ENCODE data around the gene CD70.

DNA sequence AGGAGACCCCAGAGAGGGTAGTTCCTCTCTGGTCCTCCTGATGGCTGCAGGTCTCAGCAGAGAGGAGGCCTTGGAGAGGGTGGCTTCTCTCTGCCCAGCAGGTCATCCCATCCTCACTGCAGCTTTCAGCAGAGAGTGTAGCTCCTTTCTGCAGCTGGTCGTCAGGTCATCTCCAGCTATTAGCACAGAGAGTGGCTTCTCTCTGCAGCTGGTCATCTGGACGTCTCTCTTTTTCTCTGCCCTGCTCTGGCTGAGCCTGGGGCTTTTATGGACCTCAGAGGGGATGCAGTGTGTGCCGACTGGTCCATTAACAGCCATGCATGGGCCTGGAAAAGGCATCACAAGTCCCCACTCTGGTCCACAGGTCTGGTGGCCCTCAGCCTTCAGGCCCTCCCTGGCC, 39.9 kb downstream of the CD70 start:
- TF ChIP-seq, protein P1, sequence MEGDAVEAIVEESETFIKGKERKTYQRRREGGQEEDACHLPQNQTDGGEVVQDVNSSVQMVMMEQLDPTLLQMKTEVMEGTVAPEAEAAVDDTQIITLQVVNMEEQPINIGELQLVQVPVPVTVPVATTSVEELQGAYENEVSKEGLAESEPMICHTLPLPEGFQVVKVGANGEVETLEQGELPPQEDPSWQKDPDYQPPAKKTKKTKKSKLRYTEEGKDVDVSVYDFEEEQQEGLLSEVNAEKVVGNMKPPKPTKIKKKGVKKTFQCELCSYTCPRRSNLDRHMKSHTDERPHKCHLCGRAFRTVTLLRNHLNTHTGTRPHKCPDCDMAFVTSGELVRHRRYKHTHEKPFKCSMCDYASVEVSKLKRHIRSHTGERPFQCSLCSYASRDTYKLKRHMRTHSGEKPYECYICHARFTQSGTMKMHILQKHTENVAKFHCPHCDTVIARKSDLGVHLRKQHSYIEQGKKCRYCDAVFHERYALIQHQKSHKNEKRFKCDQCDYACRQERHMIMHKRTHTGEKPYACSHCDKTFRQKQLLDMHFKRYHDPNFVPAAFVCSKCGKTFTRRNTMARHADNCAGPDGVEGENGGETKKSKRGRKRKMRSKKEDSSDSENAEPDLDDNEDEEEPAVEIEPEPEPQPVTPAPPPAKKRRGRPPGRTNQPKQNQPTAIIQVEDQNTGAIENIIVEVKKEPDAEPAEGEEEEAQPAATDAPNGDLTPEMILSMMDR (conservative IDR thresholded peaks at IDR 0.05 in 1 of 2, IDR thresholded peaks at IDR 0.05 in 1 of 2; ENCODE audit: low read depth in 1 of 2, low read length in 2 of 2), result no peak
- no peak for TF ChIP-seq EZH2 (IDR thresholded peaks at IDR 0.05; ENCODE audit: low read length, missing control alignments)

Measured in fibroblast of lung (primary cell).